DMS79 (cell line): Measurements from ENCODE around the gene COL8A2.

ENCODE experiments used
- DNase-seq: peaks from one replicate; lab custom pipeline; 2025; lab: John Stamatoyannopoulos, UW

COL8A2 gene

DNA sequence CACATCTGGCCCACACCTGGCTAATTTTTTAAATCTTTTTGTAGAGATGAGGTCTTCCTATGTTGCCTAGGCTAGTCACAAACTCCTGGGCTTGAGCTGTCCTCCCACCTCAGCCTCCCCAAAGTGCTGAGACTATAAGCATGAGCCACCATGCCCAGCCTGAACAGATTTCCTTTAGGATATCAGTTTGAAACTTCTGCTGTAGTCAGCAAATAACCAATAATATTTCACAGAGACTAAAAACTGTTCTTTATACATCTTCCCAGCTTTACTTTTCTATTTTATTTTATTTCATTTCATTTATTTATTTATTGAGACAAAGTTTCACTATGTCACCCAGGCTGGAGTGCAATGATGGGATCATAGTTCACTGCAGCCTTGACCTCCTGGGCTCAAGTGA lies 71.0 kb downstream of the COL8A2 start:
- DNase-seq, result no peak

DNA sequence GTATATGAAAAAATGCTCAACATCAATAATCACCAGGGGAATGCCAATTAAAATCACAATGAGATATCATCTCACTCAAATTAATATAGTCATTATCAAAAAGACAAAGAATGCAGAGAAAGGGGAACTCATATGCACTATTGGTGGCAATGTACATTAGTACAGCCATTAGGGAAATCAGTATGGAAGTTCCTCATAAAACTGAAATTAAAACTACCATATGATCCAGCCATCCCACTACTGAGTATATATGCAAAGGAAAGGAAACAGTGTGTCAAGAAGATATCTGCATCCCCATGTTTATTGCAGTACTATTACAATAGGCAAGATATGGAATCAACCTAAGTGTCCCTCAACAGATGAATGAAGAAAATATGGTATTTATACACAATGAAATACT lies 73.2 kb downstream of the COL8A2 start:
- DNase-seq, result no peak
